Caco-2 (cell line): ENCODE results near the gene CPNE1. TPM values are rescaled to one million over a fixed set of nuclear protein-coding genes. Genes with fewer than 3 reads are reported as not detected.
"Not testable (repeated sequence)": the region's sequence is repeated elsewhere in the genome, so short reads cannot be mapped to it uniquely, and the experiment has no call there.

Experiments used
- BruUV-seq: library from RNA; stranded (reverse); fragments of 400-500 nt; replicated peaks from 2 replicates; lab custom pipeline; 2021; lab: Mats Ljungman, UMichigan
- CTCF ChIA-PET: fragments of 300-600 bp; sonication (Branson Sonifier 250); formaldehyde crosslinking; loops from one replicate; lab custom pipeline; 2022; ENCODE audit warnings: antibody characterized with exemption; lab: Charles Lee
- POLR2A ChIA-PET: fragments of 300-600 bp; sonication (Branson Sonifier 250); formaldehyde crosslinking; loops from one replicate; lab custom pipeline; 2022; ENCODE audit warnings: antibody characterized with exemption; lab: Charles Lee
- DNase-seq, 2 experiments: peaks; one replicate each; pipeline versions ENCODE4 v3.0.0 to v3.0.0-alpha.2; 2020 to 2022
- H3K27me3 ChIP-seq: replicated peaks from 2 replicates; pipeline ENCODE4 v1.6.0; 2011; ENCODE audit warnings: low read length; ENCODE audit not compliant: control insufficient read depth, insufficient read depth
- H3K36me3 ChIP-seq: 2 replicates; pipeline ENCODE4 v1.5.1; 2011; ENCODE audit warnings: low read length; ENCODE audit not compliant: control insufficient read depth, insufficient read depth
- H3K4me1 ChIP-seq: fragments of 250-450 bp; sonication (Bioruptor Pico); 2 replicates; pipeline ENCODE4 v1.5.1; 2020; ENCODE audit warnings: mild to moderate bottlenecking
- H3K4me3 ChIP-seq: 2 replicates; pipeline ENCODE4 v1.5.1; 2011; ENCODE audit warnings: low read depth, mild to moderate bottlenecking, control low read depth, low read length
- H3K9me3 ChIP-seq: fragments of 250-450 bp; sonication (Bioruptor Pico); 2 replicates; pipeline ENCODE4 v1.5.1; 2020; ENCODE audit warnings: mild to moderate bottlenecking, moderate library complexity
- H3K27ac Mint-ChIP-seq: one replicate; pipeline ENCODE4 v1.8.0; 2022; ENCODE audit warnings: mixed read lengths; ENCODE audit not compliant: unreplicated experiment
- H3K27me3 Mint-ChIP-seq: one replicate; pipeline ENCODE4 v1.8.0; 2022; ENCODE audit warnings: mixed read lengths; ENCODE audit not compliant: insufficient read depth, unreplicated experiment
- H3K36me3 Mint-ChIP-seq: one replicate; pipeline ENCODE4 v1.8.0; 2022; ENCODE audit warnings: mild to moderate bottlenecking, mixed read lengths; ENCODE audit not compliant: insufficient read depth, unreplicated experiment
- H3K4me1 Mint-ChIP-seq: one replicate; pipeline ENCODE4 v1.8.0; 2022; ENCODE audit warnings: low read depth, mixed read lengths; ENCODE audit not compliant: unreplicated experiment
- H3K4me3 Mint-ChIP-seq: one replicate; pipeline ENCODE4 v1.8.0; 2022; ENCODE audit warnings: mild to moderate bottlenecking, moderate library complexity, mixed read lengths; ENCODE audit not compliant: unreplicated experiment
- H3K9me3 Mint-ChIP-seq: one replicate; pipeline ENCODE4 v1.8.0; 2022; ENCODE audit warnings: mixed read lengths; ENCODE audit not compliant: unreplicated experiment
- CTCF ChIP-seq, 2 experiments: fragments of 200-600 bp in 1 of 2; IDR thresholded peaks; 1 replicate in 1 of 2; 2 replicates in 1 of 2; pipeline versions ENCODE4 v1.5.1 to v1.8.0; 2011 to 2022; ENCODE audit warnings: antibody characterized with exemption in 1 of 2, control low read depth in 1 of 2, inconsistent platforms in 1 of 2, low read depth in 1 of 2, low read length in 1 of 2, mild to moderate bottlenecking in 1 of 2, moderate library complexity in 1 of 2; ENCODE audit not compliant: insufficient read depth in 1 of 2, severe bottlenecking in 1 of 2, unreplicated experiment in 1 of 2
- intact Hi-C: fragments of 100-400 bp; cut with micrococcal nuclease; formaldehyde crosslinking; loops from one replicate; pipeline ENCODE4 v1.10.0; 2022; ENCODE audit not compliant: unreplicated experiment
- total RNA-seq: library from RNA; stranded (reverse); gene quantifications from 2 replicates; pipeline ENCODE4 v1.2.3, GENCODE V29; 2022

CPNE1 gene
- total RNA-seq, 1 experiment from 2014 or later, result 833 TPM

- peak overlapping the region; percentile 4 for H3K27ac Mint-ChIP-seq
Observed at GRCh38 chr20:35709259-35709658, 44.6 kb upstream of the CPNE1 start.

GRCh38 chr20:35708502-35708901, 43.8 kb upstream of the CPNE1 start:
- Histone ChIP-seq H3K4me3 (no peak overlapping the region), H3K27me3 (no peaks in the 10 kb centered on the region), H3K9me3 (no peaks in the 10 kb centered on the region), H3K4me1 (no peaks in the 10 kb centered on the region), H3K36me3 (peaks cover 10% of the 10 kb centered on the region)
- TF ChIP-seq CTCF (IDR thresholded peaks at IDR 0.05; ENCODE audit: insufficient read depth in 1 of 2, low read depth in 1 of 2, low read length in 1 of 2, severe bottlenecking in 1 of 2, unreplicated experiment in 1 of 2), result no peak
- POLR2A ChIA-PET, result interaction anchor here (0.5 to 1.0 kb wide), 5 partner anchors 15 to 255 kb away, joined by 3 to 19 read pairs (median 4); partner anchors contain the start of gene RBM39
- no peak overlapping the region for H3K27ac Mint-ChIP-seq
- no peaks in the 10 kb centered on the region for H3K27me3 Mint-ChIP-seq
- CTCF ChIA-PET, result no interaction called here
- H3K4me3 Mint-ChIP-seq, result no peak overlapping the region
- intact Hi-C loops, result no loop called here
- peaks cover 17% of the 10 kb centered on the region for H3K4me1 Mint-ChIP-seq
- DNase-seq, result no peak
- no peaks in the 10 kb centered on the region for H3K9me3 Mint-ChIP-seq
- TSS peak; percentile 0 for BruUV-seq
- peaks cover 100% of the 10 kb centered on the region for H3K36me3 Mint-ChIP-seq

More at GRCh38 chr20:35709259-35709658, 44.6 kb upstream of the CPNE1 start:
- no peak for TF ChIP-seq CTCF (IDR thresholded peaks at IDR 0.05; ENCODE audit: insufficient read depth in 1 of 2, low read depth in 1 of 2, low read length in 1 of 2, severe bottlenecking in 1 of 2, unreplicated experiment in 1 of 2)
- CTCF ChIA-PET, result no interaction called here
- DNase-seq, result no peak
- no peak overlapping the region for H3K4me3 Mint-ChIP-seq
- BruUV-seq, result no TSS peak
- intact Hi-C loops, result no loop called here
- Histone ChIP-seq H3K9me3 (no peaks in the 10 kb centered on the region), H3K36me3 (peaks cover 13% of the 10 kb centered on the region), H3K4me3 (no peak overlapping the region), H3K4me1 (no peaks in the 10 kb centered on the region), H3K27me3 (no peaks in the 10 kb centered on the region)
- peaks cover 10% of the 10 kb centered on the region for H3K4me1 Mint-ChIP-seq
- POLR2A ChIA-PET, result interaction anchor here (0.9 to 1.0 kb wide), 2 partner anchors 10 to 33 kb away, joined by 4 to 10 read pairs; partner anchors contain the start of genes NFS1, RBM39 and ROMO1
- peaks cover 100% of the 10 kb centered on the region for H3K36me3 Mint-ChIP-seq
- H3K27me3 Mint-ChIP-seq, result no peaks in the 10 kb centered on the region
- no peaks in the 10 kb centered on the region for H3K9me3 Mint-ChIP-seq

- intact Hi-C loops, DNase-seq, H3K27me3 ChIP-seq, BruUV-seq, H3K27me3 Mint-ChIP-seq, H3K4me3 Mint-ChIP-seq, H3K36me3 ChIP-seq, H3K9me3 ChIP-seq, H3K27ac Mint-ChIP-seq, CTCF ChIA-PET, H3K9me3 Mint-ChIP-seq, H3K4me3 ChIP-seq, H3K4me1 ChIP-seq: not testable (repeated sequence)
- POLR2A ChIA-PET, result interaction anchor here (0.6 kb wide), 1 partner anchor 248 kb away, joined by 3 read pairs; no protein-coding TSS in a partner anchor
- Mint-ChIP-seq H3K4me1 (peaks cover 18% of the 10 kb centered on the region), H3K36me3 (peaks cover 100% of the 10 kb centered on the region)
Observed at GRCh38 chr20:35706591-35707529, 42.2 kb upstream of the CPNE1 start.

GRCh38 chr20:35705894-35706293, 41.2 kb upstream of the CPNE1 start:
- peaks cover 17% of the 10 kb centered on the region for H3K4me1 Mint-ChIP-seq
- H3K9me3 ChIP-seq, H3K27me3 ChIP-seq, DNase-seq, BruUV-seq, H3K4me3 ChIP-seq, H3K9me3 Mint-ChIP-seq, H3K4me1 ChIP-seq, H3K36me3 ChIP-seq, intact Hi-C loops, H3K27ac Mint-ChIP-seq, CTCF ChIA-PET, POLR2A ChIA-PET, H3K27me3 Mint-ChIP-seq, H3K4me3 Mint-ChIP-seq: not testable (repeated sequence)
- H3K36me3 Mint-ChIP-seq, result peaks cover 100% of the 10 kb centered on the region
